Suprapubic skin (tissue), 4 donors: Measurements from ENCODE around the gene SEZ6L. TPM values are rescaled to one million over a fixed set of nuclear protein-coding genes. Genes with fewer than 3 reads are reported as not detected.

Source experiments
- DNase-seq, 2 donors: peaks; one replicate each; pipeline ENCODE4 v3.0.0-alpha.2; 2019; ENCODE audit warnings: low spot score in 2 of 2
- H3K27ac ChIP-seq: fragments of 200-600 bp; sonication (generic); one replicate; pipeline ENCODE4 v1.5.1; 2019
- H3K27me3 ChIP-seq: fragments of 200-600 bp; sonication (generic); one replicate; pipeline ENCODE4 v1.5.1; 2019
- H3K36me3 ChIP-seq: fragments of 200-600 bp; sonication (generic); one replicate; pipeline ENCODE4 v1.5.1; 2019
- H3K4me1 ChIP-seq: fragments of 200-600 bp; sonication (generic); one replicate; pipeline ENCODE4 v1.5.1; 2019
- H3K4me3 ChIP-seq: fragments of 200-600 bp; sonication (generic); one replicate; pipeline ENCODE4 v1.5.1; 2019; ENCODE audit warnings: mild to moderate bottlenecking
- H3K9me3 ChIP-seq: fragments of 200-600 bp; sonication (generic); one replicate; pipeline ENCODE4 v1.5.1; 2019
- CTCF ChIP-seq, 2 donors: fragments of 200-600 bp in 1 of 2; fragments of 450-650 bp in 1 of 2; sonication (generic) in 1 of 2; IDR thresholded peaks; one replicate each; pipeline ENCODE4 v1.5.1; 2016 to 2019; ENCODE audit warnings: antibody characterized with exemption in 2 of 2, mild to moderate bottlenecking in 1 of 2, moderate library complexity in 1 of 2
- EP300 ChIP-seq: sonication (generic); formaldehyde crosslinking; IDR thresholded peaks from one replicate; pipeline ENCODE4 v1.6.1; 2017; ENCODE audit warnings: antibody characterized with exemption
- POLR2A ChIP-seq, 2 donors: fragments of 450-650 bp; IDR thresholded peaks; one replicate each; pipeline ENCODE4 v1.6.1; 2017; ENCODE audit warnings: antibody characterized with exemption in 2 of 2, mild to moderate bottlenecking in 2 of 2, moderate library complexity in 2 of 2
- POLR2AphosphoS5 ChIP-seq, 3 donors: sonication (generic); formaldehyde crosslinking; IDR thresholded peaks; one replicate each; pipeline ENCODE4 v1.6.1; 2017; ENCODE audit warnings: antibody characterized with exemption in 3 of 3
- WGBS: methylation state at CpG from one replicate; pipeline ENCODE4 v1.1.5; 2018; 5-methylcytosine and 5-hydroxymethylcytosine counted together
- total RNA-seq, 4 donors: library from RNA; depleted of rRNA; stranded (reverse); fragments of >200 nt; gene quantifications; one replicate each; pipeline ENCODE4 v1.1.0, GENCODE V29; 2016

Gene SEZ6L
- total RNA-seq, 4 donors from 2014 or later, result 0.24 to 2.2 (median 0.89) TPM

GRCh38 chr22:26194877-26195276, 25.6 kb downstream of the SEZ6L start:
- Histone ChIP-seq H3K27me3 (peaks cover 4% of the 10 kb centered on the region), H3K27ac (no peak overlapping the region), H3K36me3 (no peaks in the 10 kb centered on the region), H3K4me3 (no peak overlapping the region), H3K4me1 (no peaks in the 10 kb centered on the region), H3K9me3 (no peaks in the 10 kb centered on the region)
- WGBS, result 55% methylated on average over 2 of the region's 2 CpGs
- no peak for DNase-seq
- TF ChIP-seq CTCF (IDR thresholded peaks at IDR 0.05), result no peak
- TF ChIP-seq POLR2A (IDR thresholded peaks at IDR 0.05), result no peak
- TF ChIP-seq EP300, result no peak
- TF ChIP-seq POLR2AphosphoS5 (IDR thresholded peaks at IDR 0.05), result no peak

- TF ChIP-seq EP300 (no peak), POLR2A (IDR thresholded peaks at IDR 0.05) (no peak), POLR2AphosphoS5 (IDR thresholded peaks at IDR 0.05) (no peak), CTCF (IDR thresholded peaks at IDR 0.05) (no peak)
- DNase-seq, result no peak
- WGBS, result 80% methylated on average over 3 of the region's 3 CpGs
Measured at GRCh38 chr22:26196657-26197056, 27.4 kb downstream of the SEZ6L start.

GRCh38 chr22:26197425-26197824, 28.2 kb downstream of the SEZ6L start:
- TF ChIP-seq CTCF (IDR thresholded peaks at IDR 0.05) (no peak), POLR2A (IDR thresholded peaks at IDR 0.05) (no peak), EP300 (no peak), POLR2AphosphoS5 (IDR thresholded peaks at IDR 0.05) (no peak)
- DNase-seq, result no peak
- no peak overlapping the region for H3K4me3 ChIP-seq
- 100% methylated on average over 1 of the region's 1 CpG for WGBS
- H3K27ac ChIP-seq, result no peak overlapping the region
- no peaks in the 10 kb centered on the region for H3K9me3 ChIP-seq
- H3K4me1 ChIP-seq, result no peaks in the 10 kb centered on the region
- H3K36me3 ChIP-seq, result no peaks in the 10 kb centered on the region
- H3K27me3 ChIP-seq, result peaks cover 5% of the 10 kb centered on the region

More at GRCh38 chr22:26196657-26197056, 27.4 kb downstream of the SEZ6L start:
- Histone ChIP-seq H3K27me3 (peaks cover 3% of the 10 kb centered on the region), H3K27ac (no peak overlapping the region), H3K9me3 (no peaks in the 10 kb centered on the region), H3K36me3 (no peaks in the 10 kb centered on the region), H3K4me3 (no peak overlapping the region), H3K4me1 (no peaks in the 10 kb centered on the region)

GRCh38 chr22:26199665-26200064, 30.4 kb downstream of the SEZ6L start:
- Histone ChIP-seq H3K27me3 (peaks cover 5% of the 10 kb centered on the region), H3K36me3 (no peaks in the 10 kb centered on the region), H3K4me1 (no peaks in the 10 kb centered on the region), H3K27ac (no peak overlapping the region), H3K4me3 (no peak overlapping the region), H3K9me3 (no peaks in the 10 kb centered on the region)
- WGBS, result 64% methylated on average over 3 of the region's 3 CpGs
- no peak for DNase-seq
- TF ChIP-seq CTCF (IDR thresholded peaks at IDR 0.05) (no peak), EP300 (no peak), POLR2AphosphoS5 (IDR thresholded peaks at IDR 0.05) (no peak), POLR2A (IDR thresholded peaks at IDR 0.05) (no peak)

GRCh38 chr22:26202280-26202924, 33.1 kb downstream of the SEZ6L start:
- H3K27ac ChIP-seq, result no peak overlapping the region
- no peaks in the 10 kb centered on the region for H3K36me3 ChIP-seq
- no peak overlapping the region for H3K4me3 ChIP-seq
- H3K4me1 ChIP-seq, result no peaks in the 10 kb centered on the region
- no peaks in the 10 kb centered on the region for H3K9me3 ChIP-seq
- H3K27me3 ChIP-seq, result peaks cover 9% of the 10 kb centered on the region
- 52% methylated on average over 5 of the region's 5 CpGs for WGBS
- no peak for DNase-seq
- TF ChIP-seq POLR2AphosphoS5 (IDR thresholded peaks at IDR 0.05), result no peak
- no peak for TF ChIP-seq POLR2A (IDR thresholded peaks at IDR 0.05)
- no peak for TF ChIP-seq EP300
- no peak for TF ChIP-seq CTCF (IDR thresholded peaks at IDR 0.05)
